Stomach (tissue), 9 donors: ENCODE data around the gene URGCP. TPM values are rescaled to one million over a fixed set of nuclear protein-coding genes. Genes with fewer than 3 reads are reported as not detected.

ENCODE experiments used
- DNase-seq, 2 donors: peaks; one replicate each; pipeline versions ENCODE4 v3.0.0 to v3.0.0-alpha.2; 2013 to 2019
- H3K27ac ChIP-seq, 5 donors: fragments of 200-600 bp in 4 of 5; sonication (generic) in 4 of 5; one replicate each; pipeline ENCODE4 v1.5.1; 2013 to 2019; ENCODE audit warnings: mild to moderate bottlenecking in 1 of 5, moderate library complexity in 1 of 5
- H3K27me3 ChIP-seq, 3 donors: fragments of 200-600 bp; sonication (generic); one replicate each; pipeline ENCODE4 v1.5.1; 2017 to 2019; ENCODE audit warnings: mixed run types in 1 of 3
- H3K36me3 ChIP-seq, 4 donors: fragments of 200-600 bp; sonication (generic); 1 replicate in 3 of 4; 2 replicates in 1 of 4; pipeline ENCODE4 v1.5.1; 2016 to 2019
- H3K4me1 ChIP-seq, 4 donors: fragments of 200-600 bp; sonication (generic); one replicate each; pipeline ENCODE4 v1.5.1; 2016 to 2019
- H3K4me3 ChIP-seq, 4 donors: fragments of 200-600 bp; sonication (generic) in 3 of 4; one replicate each; pipeline ENCODE4 v1.5.1; 2016 to 2019; ENCODE audit warnings: mild to moderate bottlenecking in 1 of 4
- H3K9me3 ChIP-seq, 4 donors: fragments of 200-600 bp; sonication (generic); one replicate each; pipeline ENCODE4 v1.5.1; 2016 to 2019
- CTCF ChIP-seq, 7 experiments: fragments of 450-650 bp in 4 of 7; fragments of 200-600 bp in 3 of 7; sonication (generic) in 3 of 7; IDR thresholded peaks; one replicate each; pipeline ENCODE4 v1.5.1; 2016 to 2019; ENCODE audit warnings: antibody characterized with exemption in 7 of 7, control low read depth in 2 of 7, mild to moderate bottlenecking in 1 of 7
- EP300 ChIP-seq: sonication (generic); formaldehyde crosslinking; IDR thresholded peaks from one replicate; pipeline ENCODE4 v1.6.1; 2017; ENCODE audit warnings: antibody characterized with exemption
- POLR2A ChIP-seq, 4 donors: fragments of 450-650 bp; IDR thresholded peaks; one replicate each; pipeline ENCODE4 v1.6.1; 2016; ENCODE audit warnings: antibody characterized with exemption in 4 of 4, control low read depth in 2 of 4, mild to moderate bottlenecking in 1 of 4, moderate library complexity in 1 of 4
- POLR2AphosphoS5 ChIP-seq, 3 donors: sonication (generic); formaldehyde crosslinking; IDR thresholded peaks; one replicate each; pipeline ENCODE4 v1.6.1; 2016; ENCODE audit warnings: antibody characterized with exemption in 3 of 3
- WGBS, 5 donors: extraction: QIAGEN DNeasy Blood & Tissue Kit in 3 of 5; methylation state at CpG; one replicate each; pipeline versions ENCODE4 v1.1.5 to v1.1.7; 2013 to 2018; 5-methylcytosine and 5-hydroxymethylcytosine counted together
- intact Hi-C: fragments of 100-400 bp; cut with DNase I; formaldehyde crosslinking; loops from one replicate; pipeline ENCODE4 v1.15.1; 2023; ENCODE audit warnings: low total_unique reads
- polyA plus RNA-seq, 3 donors: library from polyadenylated mRNA; stranded (reverse); fragments of 200-250 nt; gene quantifications; one replicate each; pipeline ENCODE4 v1.2.3, GENCODE V29; 2013
- total RNA-seq, 5 donors: library from RNA; depleted of rRNA; stranded (reverse); fragments of >200 nt; gene quantifications; one replicate each; pipeline versions ENCODE4 v1.1.0 to v1.2.3, GENCODE V29; 2014 to 2016
- donor health status: healthy with polysubstance abuse.
- donor health status: Bipolar disorder and iron deficiency.
- donor health status: healthy.

Gene URGCP
- total and polyA plus RNA-seq, 8 donors: 10.8 to 47.3 (median 24.2) TPM

DNA sequence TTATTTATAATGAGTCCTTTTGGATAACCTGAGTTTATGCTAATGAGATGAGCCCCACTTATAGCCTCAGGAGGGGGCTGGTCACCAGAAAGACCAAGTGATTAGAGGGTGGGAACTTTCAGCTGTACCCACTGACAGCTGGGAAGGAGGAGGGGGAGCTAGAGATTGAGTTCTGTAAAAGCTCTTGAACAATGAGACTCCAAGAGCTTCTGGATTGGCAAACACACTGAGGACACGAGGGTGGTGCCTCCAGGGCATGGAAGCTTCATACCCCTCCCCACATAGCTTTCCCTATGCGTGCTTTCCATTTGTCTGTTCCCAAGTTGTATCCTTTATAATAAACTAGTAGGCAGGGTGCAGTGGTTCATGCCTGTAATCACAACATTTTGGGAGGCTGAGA lies 57.3 kb downstream of the URGCP start:
- no peak overlapping the region for H3K27ac ChIP-seq
- no peak for TF ChIP-seq EP300
- no peak for TF ChIP-seq POLR2A (IDR thresholded peaks at IDR 0.05)
- no peak for TF ChIP-seq POLR2AphosphoS5 (IDR thresholded peaks at IDR 0.05)
- TF ChIP-seq CTCF (IDR thresholded peaks at IDR 0.05): no peak
- no peak for DNase-seq
- H3K4me1 ChIP-seq: no peaks in the 10 kb centered on the region
- no peaks in the 10 kb centered on the region for H3K36me3 ChIP-seq
- intact Hi-C loops: no loop called here
- H3K27me3 ChIP-seq: peaks cover 0 to 11% (median 0%) of the 10 kb centered on the region in 3 donors
- no peak overlapping the region for H3K4me3 ChIP-seq
- WGBS, 5 donors: 46 to 68% (median 58%) methylated on average over 2 of the region's 2 CpGs
- H3K9me3 ChIP-seq: no peaks in the 10 kb centered on the region

- no peaks in the 10 kb centered on the region for H3K36me3 ChIP-seq
- no peak for DNase-seq
- H3K4me3 ChIP-seq: no peak overlapping the region
- no peak for TF ChIP-seq EP300
- H3K9me3 ChIP-seq: no peaks in the 10 kb centered on the region
- no peaks in the 10 kb centered on the region for H3K4me1 ChIP-seq
- intact Hi-C loops: no loop called here
- 43 to 69% (median 58%) methylated on average over 3 to 4 of the region's 4 CpGs for WGBS, 5 donors
- peaks cover 0 to 11% (median 0%) of the 10 kb centered on the region in 3 donors for H3K27me3 ChIP-seq
- no peak overlapping the region for H3K27ac ChIP-seq
These were observed 58.9 kb downstream of the URGCP start for GRCh38 chr7:43847496-43847895.

- no peak for DNase-seq
- intact Hi-C loops: no loop called here
- Histone ChIP-seq H3K9me3 (no peaks in the 10 kb centered on the region), H3K4me3 (no peak overlapping the region), H3K27ac (no peak overlapping the region), H3K27me3 (peaks cover 0 to 11% (median 0%) of the 10 kb centered on the region in 3 donors), H3K4me1 (no peaks in the 10 kb centered on the region), H3K36me3 (no peaks in the 10 kb centered on the region)
- WGBS, 5 donors: 68 to 94% (median 83%) methylated on average over 2 of the region's 2 CpGs
- TF ChIP-seq CTCF (IDR thresholded peaks at IDR 0.05) (no peak), EP300 (no peak), POLR2AphosphoS5 (IDR thresholded peaks at IDR 0.05) (no peak), POLR2A (IDR thresholded peaks at IDR 0.05) (no peak)
These were observed 61.7 kb downstream of the URGCP start for GRCh38 chr7:43844662-43845061.

- Histone ChIP-seq H3K4me3 (no peak overlapping the region), H3K27me3 (peaks cover 0 to 11% (median 0%) of the 10 kb centered on the region in 3 donors), H3K4me1 (peaks cover 0 to 2% (median 0%) of the 10 kb centered on the region in 4 donors), H3K9me3 (no peaks in the 10 kb centered on the region), H3K36me3 (no peaks in the 10 kb centered on the region), H3K27ac (no peak overlapping the region)
- intact Hi-C loops: no loop called here
- TF ChIP-seq POLR2A (IDR thresholded peaks at IDR 0.05) (no peak), EP300 (no peak), CTCF (IDR thresholded peaks at IDR 0.05) (no peak), POLR2AphosphoS5 (IDR thresholded peaks at IDR 0.05) (no peak)
- DNase-seq: no peak
- WGBS, 5 donors: 88 to 97% (median 95%) methylated on average over 2 of the region's 2 CpGs
These were observed 62.1 kb downstream of the URGCP start for GRCh38 chr7:43844257-43844656.

DNA sequence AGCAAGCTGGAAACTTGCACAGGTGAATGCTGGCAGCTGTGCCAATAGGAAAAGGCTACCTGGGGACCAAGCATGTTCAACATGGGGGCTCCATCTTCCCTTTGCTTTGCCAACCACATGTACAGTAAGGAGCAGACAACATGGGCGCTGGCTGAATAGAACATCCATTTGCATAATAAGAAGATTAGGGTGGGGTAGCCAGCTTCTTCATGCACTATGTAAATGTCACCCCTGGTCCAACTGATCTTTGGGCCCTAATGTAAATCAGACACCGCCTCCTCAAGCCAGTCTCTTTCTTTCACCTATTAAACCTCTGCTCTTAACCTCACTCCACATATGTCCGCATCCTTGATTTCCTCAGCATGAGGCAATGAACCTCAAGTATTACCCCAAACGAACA lies 63.1 kb downstream of the URGCP start:
- no peak for DNase-seq
- Histone ChIP-seq H3K27ac (no peak overlapping the region), H3K36me3 (no peaks in the 10 kb centered on the region), H3K4me1 (peaks cover 0 to 9% (median 6%) of the 10 kb centered on the region in 4 donors), H3K27me3 (peaks cover 0 to 11% (median 0%) of the 10 kb centered on the region in 3 donors), H3K4me3 (no peak overlapping the region), H3K9me3 (no peaks in the 10 kb centered on the region)
- intact Hi-C loops: no loop called here
- 84 to 93% (median 91%) methylated on average over 4 of the region's 4 CpGs for WGBS, 5 donors
- no peak for TF ChIP-seq POLR2AphosphoS5 (IDR thresholded peaks at IDR 0.05)
- no peak for TF ChIP-seq CTCF (IDR thresholded peaks at IDR 0.05)
- TF ChIP-seq EP300: no peak
